Effector memory CD8-positive, alpha-beta T cell (primary cell): ENCODE measurements around the gene KHK.

Experiments
- ATAC-seq: fragments of 150-1000 bp; cut with Tn5 transposase; replicated peaks from 2 replicates; pipeline ENCODE4 v1.10.0; 2021; ENCODE audit warnings: mild to moderate bottlenecking, moderate library complexity
- DNase-seq, 3 experiments: peaks; one replicate each; pipeline ENCODE4 v3.0.0; 2021
- H3K27ac Mint-ChIP-seq, 2 donors: one replicate each; pipeline ENCODE4 v1.8.0; 2022; ENCODE audit warnings: mild to moderate bottlenecking in 2 of 2, mixed read lengths in 2 of 2, moderate library complexity in 2 of 2
- H3K27me3 Mint-ChIP-seq, 2 donors: one replicate each; pipeline ENCODE4 v1.8.0; 2022; ENCODE audit warnings: mixed read lengths in 2 of 2
- H3K36me3 Mint-ChIP-seq: one replicate; pipeline ENCODE4 v1.8.0; 2022; ENCODE audit warnings: mild to moderate bottlenecking, moderate library complexity, mixed read lengths; ENCODE audit not compliant: insufficient read depth
- H3K4me1 Mint-ChIP-seq, 2 donors: one replicate each; pipeline ENCODE4 v1.8.0; 2022; ENCODE audit warnings: low read depth in 2 of 2, mixed read lengths in 2 of 2
- H3K4me3 Mint-ChIP-seq, 2 donors: one replicate each; pipeline ENCODE4 v1.8.0; 2022; ENCODE audit warnings: mild to moderate bottlenecking in 2 of 2, mixed read lengths in 2 of 2, moderate library complexity in 2 of 2
- H3K9me3 Mint-ChIP-seq, 2 donors: one replicate each; pipeline ENCODE4 v1.8.0; 2022; ENCODE audit warnings: mixed read lengths in 2 of 2

The KHK gene

GRCh38 chr2:27136751-27137150, 50.2 kb downstream of the KHK start:
- Mint-ChIP-seq H3K36me3 (peaks cover 35% of the 10 kb centered on the region), H3K27ac (no peak overlapping the region), H3K4me3 (no peak overlapping the region), H3K4me1 (peaks cover 18 to 22% of the 10 kb centered on the region in 2 donors), H3K27me3 (no peaks in the 10 kb centered on the region), H3K9me3 (no peaks in the 10 kb centered on the region)
- ATAC-seq (no peak), DNase-seq (no peak)

- H3K27ac Mint-ChIP-seq = no peak overlapping the region
- H3K36me3 Mint-ChIP-seq = peaks cover 34% of the 10 kb centered on the region
- H3K4me3 Mint-ChIP-seq = no peak overlapping the region
- ATAC-seq (no peak), DNase-seq (no peak)
- H3K4me1 Mint-ChIP-seq = peaks cover 18 to 21% of the 10 kb centered on the region in 2 donors
- no peaks in the 10 kb centered on the region for H3K27me3 Mint-ChIP-seq
- H3K9me3 Mint-ChIP-seq = no peaks in the 10 kb centered on the region
Observed at GRCh38 chr2:27137322-27137935, 50.9 kb downstream of the KHK start.

- H3K9me3 Mint-ChIP-seq = no peaks in the 10 kb centered on the region
Observed at GRCh38 chr2:27138111-27138510, 51.5 kb downstream of the KHK start.

GRCh38 chr2:27139310-27139709, 52.7 kb downstream of the KHK start, which contains the start of gene PRR30:
Gene PRR30 (minus strand): TSS chr2:27139410. CDS start chr2:27138329, 1,081 bp downstream.
- DNase-seq (no peak), ATAC-seq (no peak)
- no peak within 1 kb of the TSS for H3K4me3 Mint-ChIP-seq
- peaks cover 0 to 11% of the 10 kb centered on the region in 2 donors for H3K27me3 Mint-ChIP-seq
- peaks cover 19% of the 10 kb centered on the region for H3K36me3 Mint-ChIP-seq
- peak within 1 kb of the TSS in 1 of 2 donors; percentile 35 for H3K27ac Mint-ChIP-seq
- H3K9me3 Mint-ChIP-seq = no peaks in the 10 kb centered on the region
- peaks cover 3 to 8% of the 10 kb centered on the region in 2 donors for H3K4me1 Mint-ChIP-seq

More at GRCh38 chr2:27138111-27138510, 51.5 kb downstream of the KHK start:
- peaks cover 0 to 6% of the 10 kb centered on the region in 2 donors for H3K27me3 Mint-ChIP-seq
- H3K4me3 Mint-ChIP-seq = no peak overlapping the region
- H3K36me3 Mint-ChIP-seq = peaks cover 29% of the 10 kb centered on the region
- ATAC-seq (no peak), DNase-seq (no peak)
- H3K4me1 Mint-ChIP-seq = peaks cover 11 to 15% of the 10 kb centered on the region in 2 donors
- H3K27ac Mint-ChIP-seq = peak overlapping the region in 1 of 2 donors; percentile 35

GRCh38 chr2:27143285-27143684, 56.7 kb downstream of the KHK start:
- Mint-ChIP-seq H3K27ac (no peak overlapping the region), H3K27me3 (peaks cover 20 to 29% of the 10 kb centered on the region in 2 donors), H3K4me3 (no peak overlapping the region), H3K9me3 (no peaks in the 10 kb centered on the region), H3K36me3 (no peaks in the 10 kb centered on the region), H3K4me1 (no peaks in the 10 kb centered on the region)
- DNase-seq (no peak), ATAC-seq (no peak)

- no peak for ATAC-seq
- Mint-ChIP-seq H3K4me1 (no peaks in the 10 kb centered on the region), H3K9me3 (no peaks in the 10 kb centered on the region), H3K4me3 (no peak overlapping the region), H3K27ac (no peak overlapping the region), H3K36me3 (no peaks in the 10 kb centered on the region), H3K27me3 (peaks cover 24 to 52% of the 10 kb centered on the region in 2 donors)
- DNase-seq = no peak
Observed at GRCh38 chr2:27145682-27146081, 59.1 kb downstream of the KHK start.

GRCh38 chr2:27147935-27148334, 61.4 kb downstream of the KHK start:
- no peak overlapping the region for H3K27ac Mint-ChIP-seq
- DNase-seq (no peak), ATAC-seq (no peak)
- no peaks in the 10 kb centered on the region for H3K4me1 Mint-ChIP-seq
- no peak overlapping the region for H3K4me3 Mint-ChIP-seq
- H3K27me3 Mint-ChIP-seq = peaks cover 24 to 55% of the 10 kb centered on the region in 2 donors
- no peaks in the 10 kb centered on the region for H3K9me3 Mint-ChIP-seq
- H3K36me3 Mint-ChIP-seq = peaks cover under 1% of the 10 kb centered on the region

- Mint-ChIP-seq H3K4me3 (no peak within 1 kb of the TSS), H3K9me3 (no peaks in the 10 kb centered on the region), H3K4me1 (no peaks in the 10 kb centered on the region), H3K27me3 (peaks cover 24 to 50% of the 10 kb centered on the region in 2 donors), H3K36me3 (peaks cover 3% of the 10 kb centered on the region), H3K27ac (no peak within 1 kb of the TSS)
- no peak for DNase-seq
- no peak for ATAC-seq
Observed at GRCh38 chr2:27148801-27149439, 62.3 kb downstream of the KHK start, which contains the start of gene TCF23. Gene TCF23 (plus strand): TSS chr2:27149004. CDS start chr2:27149134, 130 bp downstream.

GRCh38 chr2:27149570-27150405, 63.2 kb downstream of the KHK start:
- ATAC-seq = no peak
- no peaks in the 10 kb centered on the region for H3K9me3 Mint-ChIP-seq
- H3K4me1 Mint-ChIP-seq = no peaks in the 10 kb centered on the region
- H3K27me3 Mint-ChIP-seq = peaks cover 29 to 59% of the 10 kb centered on the region in 2 donors
- H3K27ac Mint-ChIP-seq = no peak overlapping the region
- H3K36me3 Mint-ChIP-seq = peaks cover 3% of the 10 kb centered on the region
- H3K4me3 Mint-ChIP-seq = no peak overlapping the region
- DNase-seq = no peak
